ENCODE results near the gene FBXO24.

FBXO24 gene

GRCh38 chr7:100580466-100581283, 5.5 kb upstream of the FBXO24 start:
- H3K4me3 Mint-ChIP-seq, result no peak overlapping the region
- H3K36me3 Mint-ChIP-seq (ENCODE audit: low read depth), result peaks cover 10% of the 10 kb centered on the region
- no peaks in the 10 kb centered on the region for H3K9me3 Mint-ChIP-seq
- no peak for TF ChIP-seq CTCF (IDR thresholded peaks at IDR 0.05; ENCODE audit: unreplicated experiment in 3 of 3)
- H3K27ac Mint-ChIP-seq, result no peak overlapping the region
- H3K4me1 Mint-ChIP-seq, result peaks cover 16% of the 10 kb centered on the region
- no peaks in the 10 kb centered on the region for H3K27me3 Mint-ChIP-seq (ENCODE audit: low read depth)

GRCh38 chr7:100582041-100582579, 4.0 kb upstream of the FBXO24 start:
- TF ChIP-seq CTCF (IDR thresholded peaks at IDR 0.05; ENCODE audit: unreplicated experiment in 3 of 3), result no peak
- no peaks in the 10 kb centered on the region for H3K27me3 Mint-ChIP-seq (ENCODE audit: low read depth)
- H3K36me3 Mint-ChIP-seq (ENCODE audit: low read depth), result peaks cover 5% of the 10 kb centered on the region
- peaks cover 16% of the 10 kb centered on the region for H3K4me1 Mint-ChIP-seq
- no peaks in the 10 kb centered on the region for H3K9me3 Mint-ChIP-seq
- H3K4me3 Mint-ChIP-seq, result peak overlapping the region; percentile 37 to 61 (median 59)
- H3K27ac Mint-ChIP-seq, result peak overlapping the region in 1 of 3 experiments; percentile 97

- no peaks in the 10 kb centered on the region for H3K9me3 Mint-ChIP-seq
- peaks cover 5% of the 10 kb centered on the region for H3K36me3 Mint-ChIP-seq (ENCODE audit: low read depth)
- TF ChIP-seq CTCF (IDR thresholded peaks at IDR 0.05; ENCODE audit: unreplicated experiment in 3 of 3), result no peak
- H3K4me1 Mint-ChIP-seq, result peaks cover 16% of the 10 kb centered on the region
- no peaks in the 10 kb centered on the region for H3K27me3 Mint-ChIP-seq (ENCODE audit: low read depth)
- peak overlapping the region; percentile 37 to 96 (median 93) for H3K4me3 Mint-ChIP-seq
- H3K27ac Mint-ChIP-seq, result peak overlapping the region in 2 of 3 experiments; percentile 83 to 97
Measured at GRCh38 chr7:100582650-100583049, 3.5 kb upstream of the FBXO24 start.

- H3K27ac Mint-ChIP-seq, result peak overlapping the region; percentile 83 to 97 (median 88)
- no peaks in the 10 kb centered on the region for H3K27me3 Mint-ChIP-seq (ENCODE audit: low read depth)
- peak overlapping the region; percentile 93 to 98 (median 96) for H3K4me3 Mint-ChIP-seq
- H3K4me1 Mint-ChIP-seq, result peaks cover 19% of the 10 kb centered on the region
- TF ChIP-seq CTCF (IDR thresholded peaks at IDR 0.05; ENCODE audit: unreplicated experiment in 3 of 3), result no peak
- no peaks in the 10 kb centered on the region for H3K9me3 Mint-ChIP-seq
- peaks cover 5% of the 10 kb centered on the region for H3K36me3 Mint-ChIP-seq (ENCODE audit: low read depth)
Measured at GRCh38 chr7:100583132-100584053, 2.7 kb upstream of the FBXO24 start.

GRCh38 chr7:100584054-100584682, 2.0 kb upstream of the FBXO24 start:
- no peak for TF ChIP-seq CTCF (IDR thresholded peaks at IDR 0.05; ENCODE audit: unreplicated experiment in 3 of 3)
- H3K27me3 Mint-ChIP-seq (ENCODE audit: low read depth), result no peaks in the 10 kb centered on the region
- H3K27ac Mint-ChIP-seq, result peak overlapping the region; percentile 83 to 97 (median 88)
- peak overlapping the region; percentile 93 to 98 (median 96) for H3K4me3 Mint-ChIP-seq
- no peaks in the 10 kb centered on the region for H3K36me3 Mint-ChIP-seq (ENCODE audit: low read depth)
- peaks cover 25% of the 10 kb centered on the region for H3K4me1 Mint-ChIP-seq
- H3K9me3 Mint-ChIP-seq, result no peaks in the 10 kb centered on the region

Data from nephron (organoid).